SK-N-SH (cell line): Measurements from ENCODE around the gene PGRMC2. TPM values are rescaled to one million over a fixed set of nuclear protein-coding genes. Genes with fewer than 3 reads are reported as not detected.

Experiments used
- CTCF ChIA-PET: fragments of 300-600, 350-600 bp; formaldehyde crosslinking; extraction: SDS; loops from one replicate; lab custom pipeline; 2021; lab: Yijun Ruan, JAX
- POLR2A ChIA-PET: fragments of 350-600 bp; sonication (Branson Sonifier 250); formaldehyde crosslinking; extraction: SDS; loops from one replicate; lab custom pipeline; 2020; ENCODE audit warnings: antibody characterized with exemption, inconsistent platforms; lab: Yijun Ruan, JAX
- DNase-seq: peaks from one replicate; pipeline ENCODE4 v3.0.0; 2012
- H2AFZ ChIP-seq: fragments of 200-600 bp; sonication (generic); 2 replicates; pipeline ENCODE4 v1.8.1; 2016; ENCODE audit warnings: antibody characterized with exemption, mild to moderate bottlenecking, low read depth
- H3F3A ChIP-seq: fragments of 200-600 bp; sonication (generic); replicated peaks from 2 replicates; pipeline ENCODE3; 2016; ENCODE audit warnings: antibody characterized with exemption, mild to moderate bottlenecking; ENCODE audit not compliant: insufficient read depth
- H3K27ac ChIP-seq, 2 experiments: fragments of 200-500 bp in 1 of 2; fragments of 200-600 bp in 1 of 2; sonication (Bioruptor generic) in 1 of 2; sonication (generic), shearing (Covaris generic) in 1 of 2; 2 replicates each; pipeline versions ENCODE4 v1.5.1 to v1.6.1; 2014 to 2016; ENCODE audit warnings: low read depth in 2 of 2, inconsistent platforms in 1 of 2, low read length in 1 of 2, mild to moderate bottlenecking in 1 of 2, mixed read lengths in 1 of 2
- H3K27me3 ChIP-seq: fragments of 200-600 bp; sonication (generic), shearing (Covaris generic); 2 replicates; pipeline ENCODE4 v1.6.1; 2016; ENCODE audit warnings: mixed run types; ENCODE audit not compliant: insufficient read depth
- H3K36me3 ChIP-seq, 2 experiments: fragments of 200-500 bp in 1 of 2; fragments of 200-600 bp in 1 of 2; sonication (Bioruptor generic) in 1 of 2; sonication (generic) in 1 of 2; replicated peaks in 1 of 2; 2 replicates each; pipeline versions ENCODE3 to v1.5.1; 2014 to 2016; ENCODE audit warnings: low read length in 1 of 2, mild to moderate bottlenecking in 1 of 2; ENCODE audit not compliant: insufficient read depth in 2 of 2, control insufficient read depth in 1 of 2
- H3K4me1 ChIP-seq, 2 experiments: fragments of 200-500 bp in 1 of 2; fragments of 200-600 bp in 1 of 2; sonication (Bioruptor generic) in 1 of 2; sonication (generic), shearing (Covaris generic) in 1 of 2; 2 replicates each; pipeline versions ENCODE4 v1.5.1 to v1.6.1; 2014 to 2016; ENCODE audit warnings: low read depth in 1 of 2, low read length in 1 of 2, mixed run types in 1 of 2; ENCODE audit not compliant: insufficient read depth in 2 of 2, control insufficient read depth in 1 of 2
- H3K4me2 ChIP-seq: fragments of 200-600 bp; sonication (generic), shearing (Covaris generic); 2 replicates; pipeline ENCODE4 v1.6.1; 2017; ENCODE audit warnings: mixed run types
- H3K4me3 ChIP-seq, 2 experiments: fragments of 200-500 bp in 1 of 2; fragments of 200-600 bp in 1 of 2; sonication (Bioruptor generic) in 1 of 2; sonication (generic), shearing (Covaris generic) in 1 of 2; 2 replicates each; pipeline versions ENCODE4 v1.5.1 to v1.8.1; 2014 to 2016; ENCODE audit warnings: low read depth in 2 of 2, inconsistent platforms in 1 of 2, low read length in 1 of 2, mild to moderate bottlenecking in 1 of 2, mixed read lengths in 1 of 2, moderate library complexity in 1 of 2
- H3K79me2 ChIP-seq: fragments of 200-600 bp; sonication (generic); 2 replicates; pipeline ENCODE4 v1.8.1; 2017; ENCODE audit warnings: mild to moderate bottlenecking; ENCODE audit not compliant: insufficient read depth
- H3K9ac ChIP-seq: fragments of 200-600 bp; sonication (generic); 2 replicates; pipeline ENCODE4 v1.6.1; 2017; ENCODE audit warnings: mixed run types
- H3K9me2 ChIP-seq: fragments of 200-600 bp; sonication (generic); 2 replicates; pipeline ENCODE4 v1.6.1; 2017; ENCODE audit warnings: mixed run types
- H3K9me3 ChIP-seq: fragments of 200-600 bp; sonication (generic); 2 replicates; pipeline ENCODE4 v1.6.1; 2017; ENCODE audit warnings: mixed run types, mild to moderate bottlenecking, moderate library complexity
- H4K20me1 ChIP-seq: fragments of 200-600 bp; sonication (generic); 2 replicates; pipeline ENCODE4 v1.6.1; 2017; ENCODE audit warnings: mild to moderate bottlenecking, mixed run types; ENCODE audit not compliant: insufficient read depth
- CHD2 ChIP-seq: fragments of 150-350 bp; IDR thresholded peaks from 2 replicates; pipeline ENCODE4 v1.6.1; 2018; ENCODE audit warnings: low read length; ENCODE audit not compliant: partially characterized antibody
- JUND ChIP-seq: IDR thresholded peaks from 2 replicates; pipeline ENCODE4 v1.4.0; 2012
- POLR2AphosphoS5 ChIP-seq: IDR thresholded peaks from 2 replicates; pipeline ENCODE4 v1.6.1; 2012; ENCODE audit warnings: low read depth, low read length
- TAF1 ChIP-seq: IDR thresholded peaks from 2 replicates; pipeline ENCODE4 v1.6.1; 2012; ENCODE audit warnings: low read depth, mild to moderate bottlenecking, low read length, moderate library complexity, borderline replicate concordance
- TCF12 ChIP-seq: IDR thresholded peaks from 2 replicates; pipeline ENCODE4 v1.4.0; 2012
- WGBS: methylation state at CpG from one replicate; pipeline ENCODE4 v1.1.6; 2017; ENCODE audit warnings: low lambda C conversion rate; 5-methylcytosine and 5-hydroxymethylcytosine counted together
- polyA plus RNA-seq, 3 experiments: library from polyadenylated mRNA; depleted of rRNA; stranded (reverse); fragments of >200 nt; gene quantifications; 2 replicates each; pipeline ENCODE4 v1.2.3, GENCODE V29; 2012
- TF ChIP-seq, protein P1 (sequence below): IDR thresholded peaks from 2 replicates; pipeline ENCODE4 v1.6.1; 2012; ENCODE audit warnings: mild to moderate bottlenecking, low read depth, low read length, moderate library complexity
- TF ChIP-seq, protein P2 (sequence below): fragments of 200-600 bp; sonication (generic); IDR thresholded peaks from 2 replicates; pipeline ENCODE4 v1.6.1; 2017; ENCODE audit warnings: antibody characterized with exemption, mild to moderate bottlenecking, moderate library complexity
- TF ChIP-seq, protein P3 (sequence below): fragments of 150-350 bp; IDR thresholded peaks from 2 replicates; pipeline ENCODE4 v1.6.1; 2017; ENCODE audit warnings: antibody characterized with exemption, low read length, low read depth, borderline replicate concordance
- TF ChIP-seq, protein P4 (sequence below): fragments of 150-350 bp; IDR thresholded peaks from 2 replicates; pipeline ENCODE4 v1.6.1; 2016; ENCODE audit warnings: mild to moderate bottlenecking, low read depth, low read length

The PGRMC2 gene
- polyA plus RNA-seq, 1 of the 3 experiments (the other 2 are of a cell fraction): 18.2 TPM

DNA sequence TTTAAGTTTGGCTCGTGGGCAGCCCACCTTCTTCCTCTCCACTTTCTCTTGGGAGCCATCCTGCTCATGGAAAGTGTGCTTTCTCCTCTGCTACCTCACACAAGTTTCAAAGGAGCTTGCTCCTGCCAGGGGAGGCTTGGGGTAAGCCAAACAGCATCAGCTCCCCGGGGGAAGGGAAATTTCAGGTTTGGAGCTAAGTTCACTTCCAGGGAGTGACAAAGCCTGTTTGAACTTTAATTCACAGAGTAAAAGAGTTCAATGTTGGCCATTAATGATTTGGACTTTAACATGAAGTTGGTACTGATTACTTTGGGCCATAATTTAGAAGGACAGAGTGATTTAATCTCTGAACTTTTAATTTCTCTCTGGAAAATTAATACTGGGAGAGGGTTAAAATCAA, 4.7 kb upstream of the PGRMC2 start:
- Histone ChIP-seq H4K20me1 (no peaks in the 10 kb centered on the region), H3K79me2 (peaks cover 11% of the 10 kb centered on the region), H2AFZ (no peak overlapping the region), H3K9me2 (no peaks in the 10 kb centered on the region), H3K4me2 (no peak overlapping the region), H3K4me1 (peaks cover 0 to 5% of the 10 kb centered on the region in 2 experiments; a peak in 1 of 4 replicates), H3F3A (peaks cover 8% of the 10 kb centered on the region), H3K27ac (no peak overlapping the region), H3K9ac (no peak overlapping the region), H3K9me3 (no peaks in the 10 kb centered on the region), H3K27me3 (no peaks in the 10 kb centered on the region), H3K36me3 (no peaks in the 10 kb centered on the region), H3K4me3 (no peak overlapping the region)
- no peak for DNase-seq
- 88% methylated on average over 2 of the region's 2 CpGs for WGBS
- ChIA-PET POLR2A (no interaction called here), CTCF (interaction anchor here (1.4 to 1.5 kb wide), 2 partner anchors 11 to 13 kb away, joined by 3 read pairs; no protein-coding TSS in a partner anchor)
- no peak for TF ChIP-seq JUND
- TF ChIP-seq, protein P1, sequence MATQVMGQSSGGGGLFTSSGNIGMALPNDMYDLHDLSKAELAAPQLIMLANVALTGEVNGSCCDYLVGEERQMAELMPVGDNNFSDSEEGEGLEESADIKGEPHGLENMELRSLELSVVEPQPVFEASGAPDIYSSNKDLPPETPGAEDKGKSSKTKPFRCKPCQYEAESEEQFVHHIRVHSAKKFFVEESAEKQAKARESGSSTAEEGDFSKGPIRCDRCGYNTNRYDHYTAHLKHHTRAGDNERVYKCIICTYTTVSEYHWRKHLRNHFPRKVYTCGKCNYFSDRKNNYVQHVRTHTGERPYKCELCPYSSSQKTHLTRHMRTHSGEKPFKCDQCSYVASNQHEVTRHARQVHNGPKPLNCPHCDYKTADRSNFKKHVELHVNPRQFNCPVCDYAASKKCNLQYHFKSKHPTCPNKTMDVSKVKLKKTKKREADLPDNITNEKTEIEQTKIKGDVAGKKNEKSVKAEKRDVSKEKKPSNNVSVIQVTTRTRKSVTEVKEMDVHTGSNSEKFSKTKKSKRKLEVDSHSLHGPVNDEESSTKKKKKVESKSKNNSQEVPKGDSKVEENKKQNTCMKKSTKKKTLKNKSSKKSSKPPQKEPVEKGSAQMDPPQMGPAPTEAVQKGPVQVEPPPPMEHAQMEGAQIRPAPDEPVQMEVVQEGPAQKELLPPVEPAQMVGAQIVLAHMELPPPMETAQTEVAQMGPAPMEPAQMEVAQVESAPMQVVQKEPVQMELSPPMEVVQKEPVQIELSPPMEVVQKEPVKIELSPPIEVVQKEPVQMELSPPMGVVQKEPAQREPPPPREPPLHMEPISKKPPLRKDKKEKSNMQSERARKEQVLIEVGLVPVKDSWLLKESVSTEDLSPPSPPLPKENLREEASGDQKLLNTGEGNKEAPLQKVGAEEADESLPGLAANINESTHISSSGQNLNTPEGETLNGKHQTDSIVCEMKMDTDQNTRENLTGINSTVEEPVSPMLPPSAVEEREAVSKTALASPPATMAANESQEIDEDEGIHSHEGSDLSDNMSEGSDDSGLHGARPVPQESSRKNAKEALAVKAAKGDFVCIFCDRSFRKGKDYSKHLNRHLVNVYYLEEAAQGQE: no peak

DNA sequence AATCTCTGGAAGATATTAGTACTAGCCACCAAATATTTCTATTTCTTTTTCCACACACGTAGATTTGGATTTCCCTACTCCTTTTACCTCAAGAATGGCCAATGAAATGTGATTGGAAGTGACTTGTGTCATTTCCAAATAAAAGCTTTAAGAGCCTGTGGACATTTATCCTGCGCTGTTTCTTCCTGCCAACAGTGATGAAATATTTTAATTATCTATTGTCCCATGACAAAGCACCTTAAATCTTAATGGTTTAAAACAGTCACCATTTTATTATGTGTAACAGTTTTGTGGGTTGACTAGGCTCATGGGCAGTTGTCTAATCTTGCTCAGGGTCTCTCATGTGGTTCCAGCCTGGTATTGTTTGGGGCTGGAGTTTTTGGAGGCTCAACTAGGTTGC, 3.5 kb upstream of the PGRMC2 start:
- H3K4me2 ChIP-seq: no peak overlapping the region
- H4K20me1 ChIP-seq: peaks cover 2% of the 10 kb centered on the region; the same call in 1 of the 2 replicates
- H3K27ac ChIP-seq: no peak overlapping the region
- DNase-seq: no peak
- H3K36me3 ChIP-seq: peaks cover 0 to 3% of the 10 kb centered on the region in 2 experiments
- no peak overlapping the region for H3K4me3 ChIP-seq
- WGBS: 95% methylated on average over 2 of the region's 2 CpGs
- no peak overlapping the region for H2AFZ ChIP-seq
- POLR2A ChIA-PET: no interaction called here
- no peak overlapping the region for H3K9ac ChIP-seq
- no peaks in the 10 kb centered on the region for H3K9me3 ChIP-seq
- peaks cover 22% of the 10 kb centered on the region for H3K79me2 ChIP-seq
- H3K27me3 ChIP-seq: no peaks in the 10 kb centered on the region
- TF ChIP-seq POLR2AphosphoS5 (no peak), JUND (no peak), CHD2 (no peak), TAF1 (no peak), TCF12 (no peak)
- TF ChIP-seq, protein P2, sequence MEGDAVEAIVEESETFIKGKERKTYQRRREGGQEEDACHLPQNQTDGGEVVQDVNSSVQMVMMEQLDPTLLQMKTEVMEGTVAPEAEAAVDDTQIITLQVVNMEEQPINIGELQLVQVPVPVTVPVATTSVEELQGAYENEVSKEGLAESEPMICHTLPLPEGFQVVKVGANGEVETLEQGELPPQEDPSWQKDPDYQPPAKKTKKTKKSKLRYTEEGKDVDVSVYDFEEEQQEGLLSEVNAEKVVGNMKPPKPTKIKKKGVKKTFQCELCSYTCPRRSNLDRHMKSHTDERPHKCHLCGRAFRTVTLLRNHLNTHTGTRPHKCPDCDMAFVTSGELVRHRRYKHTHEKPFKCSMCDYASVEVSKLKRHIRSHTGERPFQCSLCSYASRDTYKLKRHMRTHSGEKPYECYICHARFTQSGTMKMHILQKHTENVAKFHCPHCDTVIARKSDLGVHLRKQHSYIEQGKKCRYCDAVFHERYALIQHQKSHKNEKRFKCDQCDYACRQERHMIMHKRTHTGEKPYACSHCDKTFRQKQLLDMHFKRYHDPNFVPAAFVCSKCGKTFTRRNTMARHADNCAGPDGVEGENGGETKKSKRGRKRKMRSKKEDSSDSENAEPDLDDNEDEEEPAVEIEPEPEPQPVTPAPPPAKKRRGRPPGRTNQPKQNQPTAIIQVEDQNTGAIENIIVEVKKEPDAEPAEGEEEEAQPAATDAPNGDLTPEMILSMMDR: no peak
- TF ChIP-seq, protein P3, sequence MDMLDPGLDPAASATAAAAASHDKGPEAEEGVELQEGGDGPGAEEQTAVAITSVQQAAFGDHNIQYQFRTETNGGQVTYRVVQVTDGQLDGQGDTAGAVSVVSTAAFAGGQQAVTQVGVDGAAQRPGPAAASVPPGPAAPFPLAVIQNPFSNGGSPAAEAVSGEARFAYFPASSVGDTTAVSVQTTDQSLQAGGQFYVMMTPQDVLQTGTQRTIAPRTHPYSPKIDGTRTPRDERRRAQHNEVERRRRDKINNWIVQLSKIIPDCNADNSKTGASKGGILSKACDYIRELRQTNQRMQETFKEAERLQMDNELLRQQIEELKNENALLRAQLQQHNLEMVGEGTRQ: no peak
- TF ChIP-seq, protein P4, sequence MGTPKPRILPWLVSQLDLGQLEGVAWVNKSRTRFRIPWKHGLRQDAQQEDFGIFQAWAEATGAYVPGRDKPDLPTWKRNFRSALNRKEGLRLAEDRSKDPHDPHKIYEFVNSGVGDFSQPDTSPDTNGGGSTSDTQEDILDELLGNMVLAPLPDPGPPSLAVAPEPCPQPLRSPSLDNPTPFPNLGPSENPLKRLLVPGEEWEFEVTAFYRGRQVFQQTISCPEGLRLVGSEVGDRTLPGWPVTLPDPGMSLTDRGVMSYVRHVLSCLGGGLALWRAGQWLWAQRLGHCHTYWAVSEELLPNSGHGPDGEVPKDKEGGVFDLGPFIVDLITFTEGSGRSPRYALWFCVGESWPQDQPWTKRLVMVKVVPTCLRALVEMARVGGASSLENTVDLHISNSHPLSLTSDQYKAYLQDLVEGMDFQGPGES: no peak
- TF ChIP-seq, all 33 proteins: peak for 0
- H3K9me2 ChIP-seq: no peaks in the 10 kb centered on the region
- CTCF ChIA-PET: interaction anchor here (1.5 kb wide), 1 partner anchor 14 kb away, joined by 3 read pairs; no protein-coding TSS in a partner anchor
- peaks cover 13% of the 10 kb centered on the region for H3F3A ChIP-seq
- H3K4me1 ChIP-seq: peaks cover 0 to 5% of the 10 kb centered on the region in 2 experiments; a peak in 2 of 4 replicates
